ENCODE data around the gene PLD1.

GRCh38 chr3:171615281-171615680 lies 195.0 kb downstream of the PLD1 start:
- TF ChIP-seq GATA2 (IDR thresholded peaks at IDR 0.05; ENCODE audit: low read depth, low read length) (no peak), GATA3 (IDR thresholded peaks at IDR 0.05; ENCODE audit: low read depth, low read length) (no peak)
